Ovary (tissue), 3 donors: ENCODE measurements around the gene TUBB6.

Experiments
- EP300 ChIP-seq: sonication (generic); formaldehyde crosslinking; IDR thresholded peaks from one replicate; pipeline ENCODE4 v1.6.1; 2017; ENCODE audit warnings: antibody characterized with exemption
- POLR2A ChIP-seq: fragments of 450-650 bp; IDR thresholded peaks from one replicate; pipeline ENCODE4 v1.6.1; 2017; ENCODE audit warnings: antibody characterized with exemption, mild to moderate bottlenecking, moderate library complexity
- TF ChIP-seq, protein P1 (sequence below), 3 donors: fragments of 450-650 bp in 2 of 3; fragments of 200-600 bp in 1 of 3; IDR thresholded peaks; one replicate each; pipeline versions ENCODE4 v1.5.1 to v1.8.0; 2016 to 2022; ENCODE audit warnings: antibody characterized with exemption in 3 of 3, mild to moderate bottlenecking in 1 of 3
- donor health status: DM: no; HTN: no; CAD: no.

DNA sequence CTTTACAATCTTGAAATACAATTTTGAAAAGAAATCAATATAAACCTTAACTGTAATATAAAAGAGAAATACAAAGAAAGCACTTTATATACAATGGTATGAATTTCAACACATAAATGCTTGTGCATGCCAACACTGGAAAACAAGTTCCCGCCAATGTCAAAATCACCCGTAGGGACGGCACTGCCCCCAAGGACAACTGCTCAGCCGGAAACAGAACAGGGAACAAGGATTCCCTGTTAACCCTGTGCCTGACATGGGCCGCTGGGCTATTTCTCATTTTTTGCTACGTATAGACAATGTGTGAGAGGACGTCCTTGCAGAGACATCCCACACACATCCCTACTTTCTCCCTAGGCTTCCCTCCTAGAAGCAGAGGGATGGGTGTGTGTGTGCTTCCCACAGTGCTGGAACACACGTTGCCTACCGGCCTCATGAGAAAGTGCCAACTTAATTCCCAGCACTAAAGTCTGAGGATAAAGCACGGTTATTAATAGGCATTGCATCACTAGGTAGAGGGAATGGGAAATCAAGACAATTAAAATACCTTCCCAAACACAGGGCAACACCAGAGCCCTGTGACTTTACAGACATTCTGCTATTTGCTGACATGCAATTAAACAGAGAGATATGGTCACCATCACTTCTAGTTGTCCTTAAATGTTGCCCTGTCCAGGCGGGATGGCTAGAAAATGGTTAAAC is 54.6 kb downstream of the TUBB6 start:
- TF ChIP-seq, protein P1, sequence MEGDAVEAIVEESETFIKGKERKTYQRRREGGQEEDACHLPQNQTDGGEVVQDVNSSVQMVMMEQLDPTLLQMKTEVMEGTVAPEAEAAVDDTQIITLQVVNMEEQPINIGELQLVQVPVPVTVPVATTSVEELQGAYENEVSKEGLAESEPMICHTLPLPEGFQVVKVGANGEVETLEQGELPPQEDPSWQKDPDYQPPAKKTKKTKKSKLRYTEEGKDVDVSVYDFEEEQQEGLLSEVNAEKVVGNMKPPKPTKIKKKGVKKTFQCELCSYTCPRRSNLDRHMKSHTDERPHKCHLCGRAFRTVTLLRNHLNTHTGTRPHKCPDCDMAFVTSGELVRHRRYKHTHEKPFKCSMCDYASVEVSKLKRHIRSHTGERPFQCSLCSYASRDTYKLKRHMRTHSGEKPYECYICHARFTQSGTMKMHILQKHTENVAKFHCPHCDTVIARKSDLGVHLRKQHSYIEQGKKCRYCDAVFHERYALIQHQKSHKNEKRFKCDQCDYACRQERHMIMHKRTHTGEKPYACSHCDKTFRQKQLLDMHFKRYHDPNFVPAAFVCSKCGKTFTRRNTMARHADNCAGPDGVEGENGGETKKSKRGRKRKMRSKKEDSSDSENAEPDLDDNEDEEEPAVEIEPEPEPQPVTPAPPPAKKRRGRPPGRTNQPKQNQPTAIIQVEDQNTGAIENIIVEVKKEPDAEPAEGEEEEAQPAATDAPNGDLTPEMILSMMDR (IDR thresholded peaks at IDR 0.05) = no peak
- no peak for TF ChIP-seq POLR2A
- no peak for TF ChIP-seq EP300
